K562 (cell line): ENCODE results near the gene QRFPR. TPM values are rescaled to one million over a fixed set of nuclear protein-coding genes. Genes with fewer than 3 reads are reported as not detected.

Source experiments
- AFF1 ChIP-seq, 2 experiments: fragments of 450-650 bp; IDR thresholded peaks; 2 replicates each; pipeline ENCODE4 v1.6.1; 2018; ENCODE audit warnings: mild to moderate bottlenecking in 2 of 2, low read depth in 1 of 2; ENCODE audit not compliant: partially characterized antibody in 2 of 2
- ERF ChIP-seq: fragments of 450-650 bp; formaldehyde crosslinking; IDR thresholded peaks from 2 replicates; pipeline ENCODE4 v1.4.0; 2020; ENCODE audit warnings: mild to moderate bottlenecking, mixed read lengths
- IFI16 ChIP-seq: fragments of 250-450 bp; sonication (Bioruptor Pico); IDR thresholded peaks from 2 replicates; pipeline ENCODE4 v2.1.2; 2022; ENCODE audit warnings: mild to moderate bottlenecking, inconsistent platforms
- MEF2A ChIP-seq: IDR thresholded peaks from 2 replicates; pipeline ENCODE4 v1.6.1; 2011; ENCODE audit warnings: low read depth, mild to moderate bottlenecking, low read length, moderate library complexity; ENCODE audit not compliant: control insufficient read depth
- ZNF586 ChIP-seq: fragments of 450-650 bp; formaldehyde crosslinking; conservative IDR thresholded peaks from 2 replicates; pipeline ENCODE4 v1.4.0; 2020; ENCODE audit warnings: mild to moderate bottlenecking, moderate library complexity
- polyA plus RNA-seq, 8 experiments: library from polyadenylated mRNA; depleted of rRNA in 4 of 8; stranded (reverse) in 5 of 8; unstranded in 3 of 8; fragments of >200 nt; fragmentation: Nextera tagmentation in 2 of 8; fragmentation: Illumina TruSeq in 1 of 8; extraction: Ambion mirVana in 2 of 8; extraction: Trizol in 1 of 8; gene quantifications; 2 replicates each; pipeline versions ENCODE4 v1.2.1 to v1.2.3, GENCODE V29; 2011 to 2014; ENCODE audit warnings: inconsistent platforms in 1 of 8, missing spikeins in 1 of 8
- total RNA-seq, 7 experiments: library from RNA; depleted of rRNA in 6 of 7; stranded (reverse); fragments of >200 nt in 6 of 7; fragmentation: Illumina TruSeq in 2 of 7; extraction: Trizol in 2 of 7; gene quantifications; 2 replicates each; pipeline versions ENCODE4 v1.2.1 to v1.2.3, GENCODE V29; 2011 to 2021; ENCODE audit warnings: low replicate concordance in 1 of 7
- TF ChIP-seq, protein P1 (sequence below): sonication (generic); formaldehyde crosslinking; IDR thresholded peaks from 2 replicates; pipeline ENCODE4 v1.8.0; 2022; ENCODE audit warnings: mild to moderate bottlenecking, missing genetic modification reagents

Gene QRFPR
- total and polyA plus RNA-seq, 9 of the 15 experiments (the other 6 are each of a cell fraction or from before 2014, with no cell fraction given): not detected

DNA sequence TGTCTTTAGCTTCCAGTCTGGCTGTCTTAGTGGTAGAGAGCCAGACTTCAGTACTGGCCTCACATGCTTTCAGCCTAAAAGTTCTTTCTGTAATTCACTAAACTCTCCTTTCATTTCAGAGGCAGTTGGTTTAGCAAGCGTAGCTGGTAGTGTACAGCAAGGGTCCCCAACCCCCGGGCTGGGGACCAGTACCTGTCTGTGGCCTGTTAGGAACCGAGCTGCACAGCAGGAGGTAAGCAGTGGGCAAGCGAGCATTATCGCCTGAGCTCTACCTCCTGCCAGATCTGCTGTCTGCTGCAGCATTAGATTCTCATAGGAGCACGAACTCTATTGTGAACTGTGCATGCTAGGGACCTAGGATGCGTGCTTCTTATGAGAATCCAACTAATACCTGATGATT lies 72.0 kb downstream of the QRFPR start (continued):
- TF ChIP-seq ZNF586 (no peak), IFI16 (CRISPR knock-in tag) (no peak), AFF1 (IDR thresholded peaks at IDR 0.05; ENCODE audit: low read depth in 1 of 2, partially characterized antibody in 2 of 2) (no peak), MEF2A (no peak), ERF (CRISPR knock-in tag) (no peak)
- TF ChIP-seq, protein P1, sequence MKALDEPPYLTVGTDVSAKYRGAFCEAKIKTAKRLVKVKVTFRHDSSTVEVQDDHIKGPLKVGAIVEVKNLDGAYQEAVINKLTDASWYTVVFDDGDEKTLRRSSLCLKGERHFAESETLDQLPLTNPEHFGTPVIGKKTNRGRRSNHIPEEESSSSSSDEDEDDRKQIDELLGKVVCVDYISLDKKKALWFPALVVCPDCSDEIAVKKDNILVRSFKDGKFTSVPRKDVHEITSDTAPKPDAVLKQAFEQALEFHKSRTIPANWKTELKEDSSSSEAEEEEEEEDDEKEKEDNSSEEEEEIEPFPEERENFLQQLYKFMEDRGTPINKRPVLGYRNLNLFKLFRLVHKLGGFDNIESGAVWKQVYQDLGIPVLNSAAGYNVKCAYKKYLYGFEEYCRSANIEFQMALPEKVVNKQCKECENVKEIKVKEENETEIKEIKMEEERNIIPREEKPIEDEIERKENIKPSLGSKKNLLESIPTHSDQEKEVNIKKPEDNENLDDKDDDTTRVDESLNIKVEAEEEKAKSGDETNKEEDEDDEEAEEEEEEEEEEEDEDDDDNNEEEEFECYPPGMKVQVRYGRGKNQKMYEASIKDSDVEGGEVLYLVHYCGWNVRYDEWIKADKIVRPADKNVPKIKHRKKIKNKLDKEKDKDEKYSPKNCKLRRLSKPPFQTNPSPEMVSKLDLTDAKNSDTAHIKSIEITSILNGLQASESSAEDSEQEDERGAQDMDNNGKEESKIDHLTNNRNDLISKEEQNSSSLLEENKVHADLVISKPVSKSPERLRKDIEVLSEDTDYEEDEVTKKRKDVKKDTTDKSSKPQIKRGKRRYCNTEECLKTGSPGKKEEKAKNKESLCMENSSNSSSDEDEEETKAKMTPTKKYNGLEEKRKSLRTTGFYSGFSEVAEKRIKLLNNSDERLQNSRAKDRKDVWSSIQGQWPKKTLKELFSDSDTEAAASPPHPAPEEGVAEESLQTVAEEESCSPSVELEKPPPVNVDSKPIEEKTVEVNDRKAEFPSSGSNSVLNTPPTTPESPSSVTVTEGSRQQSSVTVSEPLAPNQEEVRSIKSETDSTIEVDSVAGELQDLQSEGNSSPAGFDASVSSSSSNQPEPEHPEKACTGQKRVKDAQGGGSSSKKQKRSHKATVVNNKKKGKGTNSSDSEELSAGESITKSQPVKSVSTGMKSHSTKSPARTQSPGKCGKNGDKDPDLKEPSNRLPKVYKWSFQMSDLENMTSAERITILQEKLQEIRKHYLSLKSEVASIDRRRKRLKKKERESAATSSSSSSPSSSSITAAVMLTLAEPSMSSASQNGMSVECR (CRISPR knock-in tag): no peak
- TF ChIP-seq, all 486 proteins: peak for 0
